Measurements from ENCODE around the gene KDM1B. TPM values are rescaled to one million over a fixed set of nuclear protein-coding genes. Genes with fewer than 3 reads are reported as not detected.

The KDM1B gene, protein sequence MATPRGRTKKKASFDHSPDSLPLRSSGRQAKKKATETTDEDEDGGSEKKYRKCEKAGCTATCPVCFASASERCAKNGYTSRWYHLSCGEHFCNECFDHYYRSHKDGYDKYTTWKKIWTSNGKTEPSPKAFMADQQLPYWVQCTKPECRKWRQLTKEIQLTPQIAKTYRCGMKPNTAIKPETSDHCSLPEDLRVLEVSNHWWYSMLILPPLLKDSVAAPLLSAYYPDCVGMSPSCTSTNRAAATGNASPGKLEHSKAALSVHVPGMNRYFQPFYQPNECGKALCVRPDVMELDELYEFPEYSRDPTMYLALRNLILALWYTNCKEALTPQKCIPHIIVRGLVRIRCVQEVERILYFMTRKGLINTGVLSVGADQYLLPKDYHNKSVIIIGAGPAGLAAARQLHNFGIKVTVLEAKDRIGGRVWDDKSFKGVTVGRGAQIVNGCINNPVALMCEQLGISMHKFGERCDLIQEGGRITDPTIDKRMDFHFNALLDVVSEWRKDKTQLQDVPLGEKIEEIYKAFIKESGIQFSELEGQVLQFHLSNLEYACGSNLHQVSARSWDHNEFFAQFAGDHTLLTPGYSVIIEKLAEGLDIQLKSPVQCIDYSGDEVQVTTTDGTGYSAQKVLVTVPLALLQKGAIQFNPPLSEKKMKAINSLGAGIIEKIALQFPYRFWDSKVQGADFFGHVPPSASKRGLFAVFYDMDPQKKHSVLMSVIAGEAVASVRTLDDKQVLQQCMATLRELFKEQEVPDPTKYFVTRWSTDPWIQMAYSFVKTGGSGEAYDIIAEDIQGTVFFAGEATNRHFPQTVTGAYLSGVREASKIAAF
- 32.1 and 38.8 TPM in 2 replicates for total RNA-seq

DNA sequence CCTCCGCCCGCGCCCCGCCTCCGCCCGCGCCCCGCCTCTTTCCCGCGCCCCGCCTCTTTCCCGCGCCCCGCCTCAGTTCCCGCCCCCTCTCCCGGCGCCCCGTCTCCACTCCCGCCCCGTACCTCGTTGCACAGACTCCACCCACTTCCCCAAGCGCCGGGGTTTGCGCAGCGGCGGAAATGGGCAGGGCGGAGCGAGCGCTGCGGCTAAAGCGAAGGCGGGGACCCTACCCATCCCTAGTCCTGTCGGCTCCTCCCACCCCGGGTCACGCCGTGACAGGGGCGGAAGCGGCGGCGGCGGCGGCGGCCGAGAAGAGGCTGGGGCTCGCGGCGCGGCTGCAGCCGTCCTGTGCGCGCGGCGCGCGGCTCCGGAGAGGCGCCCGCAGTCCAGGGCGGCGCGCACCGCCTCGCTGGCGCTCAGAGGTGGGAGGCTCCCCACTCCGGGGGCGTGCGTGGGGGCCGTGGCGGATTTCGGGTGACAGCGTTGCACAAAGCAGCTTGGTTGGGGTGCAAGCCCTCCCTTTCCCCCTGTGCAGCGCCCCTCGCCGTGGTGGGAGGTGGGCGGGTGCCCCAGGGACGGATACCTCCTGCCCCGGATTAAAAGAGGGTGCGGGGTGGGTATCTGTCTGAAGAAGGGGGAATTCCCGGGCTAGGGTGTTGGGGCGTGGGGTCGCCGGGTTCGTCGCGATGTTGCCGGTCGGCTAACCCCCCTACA lies at the start of gene KDM1B:
Gene KDM1B (plus strand): TSS at position 273 of the 714 bp plus-strand sequence. CDS start 4,474 bp downstream, outside the sequence.
- DNase-seq (ENCODE audit: low read depth) = peak; percentile 89

DNA sequence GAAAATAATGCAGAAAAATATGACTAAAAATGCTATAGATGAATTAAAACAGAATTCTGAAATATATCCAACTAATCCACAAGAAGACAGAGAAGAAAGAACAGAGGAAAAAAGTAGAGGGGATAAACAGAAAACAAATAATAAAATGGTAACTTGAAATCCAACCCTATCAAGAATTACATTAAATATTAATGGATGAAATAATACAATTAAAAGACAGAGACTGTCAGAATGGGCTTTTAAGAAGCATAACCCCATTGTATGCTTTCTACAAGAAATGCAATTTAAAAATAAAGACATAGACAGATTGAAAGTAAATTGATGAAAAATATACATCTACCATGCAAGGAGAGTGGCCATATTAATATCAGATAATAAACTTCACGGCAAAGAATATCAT lies 48.2 kb upstream of the KDM1B start:
- DNase-seq (ENCODE audit: low read depth) = no peak

DNA sequence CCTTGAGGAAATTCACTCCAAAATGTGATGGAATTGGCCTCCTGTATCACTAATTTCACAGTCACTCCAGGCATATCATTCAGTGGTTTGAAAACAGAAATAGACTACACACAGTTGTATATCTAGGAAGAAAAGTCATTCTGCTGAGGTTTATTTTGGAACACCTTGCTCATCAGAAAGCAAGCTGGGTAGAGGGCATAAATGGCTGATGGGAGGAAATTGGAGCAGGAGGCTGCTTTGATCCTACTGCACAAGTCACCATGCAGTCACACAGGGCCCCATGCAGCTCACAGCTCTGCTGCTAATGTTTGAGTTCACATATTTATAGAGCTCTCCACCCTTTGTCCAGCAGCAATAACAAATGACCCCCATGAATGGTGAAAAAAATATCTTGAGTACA lies 45.1 kb upstream of the KDM1B start:
- no peak for DNase-seq (ENCODE audit: low read depth)

DNA sequence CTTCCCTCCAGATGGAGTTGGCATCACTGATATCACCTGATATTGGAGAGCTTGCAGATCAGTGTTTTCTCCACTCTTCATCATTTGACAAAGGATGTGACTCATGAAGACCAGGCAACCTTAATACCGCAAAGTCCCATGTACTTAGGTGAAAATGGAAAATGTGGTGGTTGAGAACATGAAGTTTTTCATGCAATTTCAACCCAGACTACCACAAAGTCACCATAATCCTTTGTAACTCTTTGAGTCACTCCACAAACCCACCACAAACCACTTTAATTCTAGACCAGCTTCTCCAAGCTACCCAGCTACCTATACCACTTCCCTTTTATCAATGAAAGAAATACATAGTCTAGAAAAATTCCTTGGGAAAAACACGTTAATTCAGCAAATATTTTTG lies 39.9 kb upstream of the KDM1B start:
- DNase-seq (ENCODE audit: low read depth) = peak; percentile 13

DNA sequence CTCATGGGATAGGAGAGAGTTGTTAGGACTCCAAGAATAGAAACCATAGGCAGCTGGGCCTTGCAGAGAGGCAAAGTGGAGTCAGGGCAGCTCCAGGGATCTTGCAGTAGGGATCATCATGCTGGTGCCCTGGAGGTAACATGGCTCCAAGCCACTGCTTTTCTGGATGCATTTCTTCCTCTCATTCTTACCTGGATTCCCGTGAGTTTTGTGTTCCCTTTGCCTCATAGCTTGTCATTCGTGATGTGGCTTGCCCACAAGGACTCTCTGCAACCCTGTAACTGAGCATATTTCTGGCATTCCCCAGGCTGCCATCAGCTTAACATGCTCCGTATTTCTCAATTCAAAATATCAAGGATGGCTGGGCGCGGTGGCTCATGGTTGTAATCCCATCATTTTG lies 38.1 kb upstream of the KDM1B start:
- DNase-seq (ENCODE audit: low read depth) = no peak

DNA sequence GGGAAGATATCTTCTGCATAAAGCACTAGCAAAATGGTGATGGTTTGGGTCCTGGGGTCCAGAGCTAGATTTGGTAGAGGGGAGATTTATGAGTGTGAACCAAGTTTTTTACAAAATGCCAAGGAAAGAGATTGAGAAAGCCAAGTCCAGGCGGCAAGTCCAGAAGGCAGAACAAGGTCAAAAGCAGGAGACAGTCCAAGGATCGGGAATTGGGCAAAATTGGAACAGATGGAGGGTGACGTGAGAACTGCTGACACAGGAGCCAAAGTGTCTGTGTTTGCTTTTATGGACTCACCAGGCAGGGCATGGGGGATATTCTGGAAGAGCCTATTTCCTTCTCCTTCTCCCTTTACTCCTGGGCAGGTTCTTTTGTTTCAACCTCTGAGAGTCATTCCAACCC lies 36.9 kb upstream of the KDM1B start:
- DNase-seq (ENCODE audit: low read depth) = no peak

DNA sequence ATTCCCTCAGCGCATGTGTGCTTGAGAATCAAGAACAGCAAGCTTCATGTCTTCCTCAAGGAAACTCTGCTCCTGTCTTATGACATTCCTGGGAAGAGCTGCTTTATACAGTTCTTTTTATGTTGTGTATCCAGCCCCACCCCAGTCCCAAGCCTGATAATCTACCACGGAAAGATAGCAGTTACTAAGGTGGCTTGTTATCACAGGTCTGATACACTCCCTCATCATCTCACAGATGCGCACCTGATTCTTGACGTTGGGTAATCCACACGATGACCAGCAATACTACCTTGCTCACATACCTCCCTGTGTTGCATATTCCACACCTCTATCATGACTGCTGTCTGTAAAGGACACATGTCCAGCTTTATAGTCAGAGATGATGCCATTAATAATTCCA lies 36.0 kb upstream of the KDM1B start:
- DNase-seq (ENCODE audit: low read depth) = no peak

DNA sequence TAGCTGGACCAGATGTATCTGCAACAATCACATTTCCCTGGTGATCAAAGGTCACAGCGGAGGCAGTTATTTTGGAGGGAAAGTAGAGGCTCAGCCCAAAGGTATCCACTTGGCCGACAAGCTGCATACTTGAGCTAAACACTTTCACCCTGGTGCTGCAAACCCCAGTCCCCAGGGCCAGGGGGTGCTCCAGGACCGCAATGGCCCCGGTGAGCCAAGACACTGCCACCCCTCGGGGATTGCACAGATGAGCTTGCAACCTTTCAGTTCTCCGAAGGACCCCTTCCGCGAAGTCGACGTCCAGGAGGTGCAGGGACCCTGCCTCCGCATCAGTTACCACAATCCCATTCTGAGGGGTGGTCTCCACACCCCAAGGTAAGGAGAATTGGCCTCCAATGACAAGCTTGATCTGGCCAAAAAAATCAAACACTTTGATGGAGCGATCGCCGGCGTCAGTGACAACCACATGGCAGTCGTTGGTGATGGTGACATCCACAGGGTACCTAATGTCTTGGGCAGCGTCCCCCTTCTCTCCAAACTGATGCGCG lies 33.6 kb upstream of the KDM1B start:
- DNase-seq (ENCODE audit: low read depth) = no peak

DNA sequence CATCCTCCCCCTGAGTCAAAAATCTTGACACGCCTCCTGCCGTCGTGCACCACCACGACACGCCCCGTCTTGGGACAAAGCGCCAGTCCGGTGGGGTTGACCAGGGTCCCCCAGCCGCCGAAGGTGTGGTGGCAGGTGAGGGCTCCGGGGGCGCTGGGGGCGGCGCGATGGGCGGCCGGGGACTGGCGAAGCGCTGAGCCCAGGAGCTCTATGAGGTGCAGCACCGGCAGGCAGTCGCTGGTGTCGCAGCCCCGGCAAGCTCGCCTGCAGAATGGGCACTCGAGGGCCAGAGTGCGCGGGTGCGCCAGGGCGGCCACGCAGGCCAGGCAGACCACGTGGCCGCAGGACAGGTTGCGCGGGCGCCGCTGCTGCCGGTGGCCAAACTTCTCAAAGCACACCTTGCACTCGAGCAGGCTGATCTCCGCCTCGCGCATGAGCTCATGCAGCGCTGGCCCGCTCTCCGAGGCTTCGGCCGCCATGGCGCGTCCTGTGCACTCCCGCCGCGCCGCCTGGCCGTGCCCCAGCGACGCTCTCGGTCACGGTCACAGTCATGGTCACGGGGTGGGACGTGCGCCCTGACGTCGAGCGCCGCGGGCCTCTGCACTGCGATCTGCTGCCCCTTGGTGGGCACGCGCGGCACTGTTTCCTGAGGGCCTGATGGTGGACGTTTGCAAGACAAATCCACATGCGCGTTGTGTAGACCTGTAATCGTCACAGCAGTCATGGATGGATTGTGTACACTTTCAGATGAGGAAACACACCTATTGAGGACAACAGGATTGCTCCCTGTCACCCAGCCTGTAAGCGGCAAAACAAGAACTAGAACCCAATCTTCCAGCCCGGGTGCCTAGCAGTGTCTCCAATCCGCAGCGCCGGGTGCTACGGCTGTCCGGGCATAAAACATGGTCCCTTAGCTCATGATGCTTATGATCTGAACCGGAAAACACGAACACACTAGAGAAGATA lies 32.8 kb upstream of the KDM1B start, which contains the start of gene NHLRC1:
Gene NHLRC1 (minus strand): TSS at position 550 of the 966 bp plus-strand sequence. CDS start 71 bp downstream, at position 479.
- DNase-seq (ENCODE audit: low read depth) = peak; percentile 67

DNA sequence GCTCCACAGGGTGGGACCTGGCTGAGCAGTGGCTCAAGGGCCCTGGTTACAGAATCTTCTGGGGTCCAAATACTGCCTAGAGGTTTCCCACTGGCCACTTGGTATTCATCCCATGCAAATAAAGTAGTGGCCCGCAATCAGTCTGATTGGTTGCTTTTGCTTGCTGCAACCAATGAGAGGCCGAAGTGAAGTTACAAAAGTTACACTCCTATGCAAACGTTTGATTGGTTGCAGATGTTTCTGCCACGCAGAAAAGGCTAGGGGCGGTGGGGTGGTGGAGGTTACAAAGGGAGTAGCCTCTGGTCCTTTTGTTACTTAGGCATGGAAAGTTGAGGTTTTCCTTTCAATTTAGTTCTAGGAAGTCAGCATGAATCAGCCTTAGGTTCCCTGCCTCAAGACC lies 29.1 kb upstream of the KDM1B start:
- DNase-seq (ENCODE audit: low read depth) = no peak

DNA sequence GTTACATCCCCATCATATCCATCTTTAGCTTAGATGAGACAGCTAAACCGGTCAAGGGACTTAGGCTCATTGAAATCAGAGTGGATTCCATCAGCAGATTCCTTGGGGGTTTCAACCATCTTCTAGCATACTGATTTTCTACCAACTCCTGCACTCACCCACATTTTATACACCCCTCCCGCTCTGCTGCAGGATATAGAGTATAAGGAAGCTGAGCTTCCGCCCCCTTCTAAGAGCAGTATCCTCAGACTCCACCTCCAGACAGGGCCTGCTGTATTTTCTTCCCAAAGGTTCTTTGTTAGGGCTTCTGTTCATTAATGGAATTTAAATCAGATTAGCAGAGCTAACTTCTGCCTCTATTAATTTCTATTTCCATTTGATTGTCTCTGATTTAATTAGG lies 22.9 kb upstream of the KDM1B start:
- DNase-seq (ENCODE audit: low read depth) = no peak

DNA sequence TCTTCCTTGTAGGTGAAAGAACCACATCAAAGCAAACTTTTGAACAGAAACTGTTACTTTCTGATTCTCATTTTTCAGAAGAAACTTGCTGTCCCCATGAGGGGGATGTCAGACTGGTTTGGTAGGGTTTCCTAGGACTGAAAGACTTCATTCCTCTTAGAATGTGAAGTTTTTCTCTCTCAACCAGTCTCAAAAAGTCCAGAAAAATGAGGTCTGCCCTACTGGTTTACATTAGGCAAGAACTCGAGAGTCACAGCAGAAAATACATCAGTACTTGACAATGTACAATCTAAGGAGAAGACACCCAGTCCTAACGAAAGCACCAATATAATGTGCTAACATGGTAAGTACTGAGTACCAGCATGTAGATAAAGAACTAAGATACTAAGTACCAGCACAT lies 20.1 kb upstream of the KDM1B start:
- no peak for DNase-seq (ENCODE audit: low read depth)

DNA sequence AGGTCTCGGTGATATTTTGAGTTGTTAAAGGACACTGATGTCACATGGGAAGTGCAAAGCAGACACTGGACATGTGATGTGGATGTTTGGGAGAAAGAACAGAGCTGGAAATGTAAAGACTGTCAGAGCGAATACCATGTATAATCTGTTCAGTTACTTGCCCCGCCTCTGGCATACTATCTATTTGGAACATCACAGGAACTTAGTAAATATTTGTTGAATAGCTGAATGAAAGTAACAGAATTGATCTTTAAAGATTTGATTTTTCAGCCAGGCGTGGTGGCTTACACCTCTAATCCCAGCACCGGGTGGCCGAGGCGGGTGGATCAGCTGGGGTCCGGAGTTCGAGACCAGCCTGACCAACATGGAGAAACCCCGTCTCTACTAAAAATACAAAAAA lies 19.0 kb upstream of the KDM1B start:
- DNase-seq (ENCODE audit: low read depth) = no peak

DNA sequence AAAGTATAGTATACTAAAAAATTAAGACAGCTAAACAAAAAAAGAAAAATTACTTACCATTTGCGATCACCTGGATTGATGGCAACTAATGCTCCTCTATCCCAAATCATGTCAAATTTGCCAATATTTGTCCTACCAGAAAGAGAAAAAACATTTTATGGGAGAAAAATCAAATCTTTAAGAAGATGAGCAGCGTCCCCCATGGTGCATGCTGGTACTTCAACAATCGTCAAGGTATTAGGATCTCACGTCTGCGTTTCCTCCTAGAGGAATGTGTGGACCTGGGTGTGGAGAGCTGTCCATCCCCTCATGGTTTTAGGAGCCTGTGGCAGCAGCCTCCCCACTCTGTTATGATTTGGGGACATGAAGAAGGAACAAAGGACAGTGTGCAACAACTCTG lies 16.3 kb upstream of the KDM1B start:
- no peak for DNase-seq (ENCODE audit: low read depth)

DNA sequence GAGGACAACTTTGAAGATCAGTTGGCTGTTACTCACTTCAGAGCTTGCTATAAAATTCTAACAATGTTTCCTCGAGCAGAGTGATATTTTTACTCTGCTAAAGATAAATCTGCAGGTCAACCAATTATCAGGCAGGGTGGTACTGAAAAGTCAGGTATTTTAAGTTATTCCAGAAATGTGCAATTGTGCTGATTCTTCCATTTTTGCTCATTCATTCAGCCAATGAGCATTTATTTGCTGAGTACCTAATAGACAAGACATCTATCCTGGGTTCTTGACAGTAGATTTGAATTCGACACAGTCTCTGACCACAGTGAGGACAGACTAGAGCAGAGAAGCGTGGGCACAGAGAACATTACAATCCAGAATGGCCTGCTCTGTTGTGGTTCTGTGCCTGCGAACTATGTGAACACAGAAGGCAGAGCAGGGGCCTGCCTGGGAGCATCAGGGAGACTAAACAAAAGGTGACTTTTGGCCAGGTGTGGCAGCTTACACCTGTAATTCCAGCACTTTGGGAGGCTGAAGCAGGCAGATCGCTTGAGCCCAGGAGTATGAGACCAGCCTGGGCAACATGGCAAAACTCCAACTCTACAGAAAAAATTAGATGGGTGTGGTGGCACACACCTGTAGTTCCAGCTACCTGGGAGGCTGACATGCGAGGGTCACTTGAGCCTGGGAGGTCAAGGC lies 15.1 kb upstream of the KDM1B start:
- no peak for DNase-seq (ENCODE audit: low read depth)

DNA sequence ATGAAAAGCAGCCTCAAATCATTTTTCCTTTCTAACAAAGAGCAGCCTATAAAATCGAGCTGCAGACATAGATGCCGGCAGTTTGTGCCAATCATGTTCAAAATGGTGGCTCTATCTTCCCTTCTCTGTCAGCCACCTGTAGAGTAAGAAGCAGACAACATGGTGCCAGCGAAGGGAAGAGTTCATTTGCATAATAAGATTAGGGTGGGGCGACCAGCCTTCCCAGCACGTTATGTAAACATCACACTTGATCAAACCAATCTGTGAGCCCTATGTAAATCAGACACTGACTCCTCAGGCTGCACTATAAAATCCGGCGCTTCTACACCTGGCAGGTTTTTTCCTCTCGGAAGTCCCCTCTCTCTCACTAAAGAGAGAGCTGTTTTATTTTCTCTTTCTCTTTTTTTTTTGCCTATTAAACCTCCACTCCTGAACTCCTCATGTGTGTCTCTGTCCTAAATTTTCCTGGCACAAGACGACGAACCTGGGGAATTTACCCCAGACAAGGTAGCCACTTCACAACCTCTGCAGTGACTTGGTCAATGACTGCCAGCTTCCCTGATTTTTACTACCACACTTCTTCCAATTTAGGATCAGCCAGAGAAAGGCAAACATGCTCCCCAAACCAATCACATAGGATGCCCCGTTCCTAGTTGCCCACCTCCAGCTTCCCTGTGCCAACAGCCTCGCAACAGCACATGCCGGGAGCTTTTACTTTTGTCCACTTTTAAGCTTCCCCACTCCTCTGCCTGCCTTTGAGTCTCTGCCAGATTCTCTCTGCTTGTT lies 13.2 kb upstream of the KDM1B start:
- DNase-seq (ENCODE audit: low read depth) = no peak

DNA sequence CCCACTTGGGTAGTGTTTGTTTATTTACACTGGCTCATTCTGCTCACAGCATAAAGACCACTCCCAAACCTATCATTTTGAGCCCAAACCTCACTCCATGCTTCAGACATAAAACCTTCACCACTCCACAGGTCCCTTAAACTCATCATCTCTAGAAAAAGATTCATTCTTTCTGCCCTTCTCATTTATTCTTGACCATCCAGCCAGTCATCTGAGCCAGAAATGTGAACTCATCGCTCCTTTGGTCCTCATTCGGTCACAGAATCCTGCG lies 12.7 kb upstream of the KDM1B start:
- no peak for DNase-seq (ENCODE audit: low read depth)

DNA sequence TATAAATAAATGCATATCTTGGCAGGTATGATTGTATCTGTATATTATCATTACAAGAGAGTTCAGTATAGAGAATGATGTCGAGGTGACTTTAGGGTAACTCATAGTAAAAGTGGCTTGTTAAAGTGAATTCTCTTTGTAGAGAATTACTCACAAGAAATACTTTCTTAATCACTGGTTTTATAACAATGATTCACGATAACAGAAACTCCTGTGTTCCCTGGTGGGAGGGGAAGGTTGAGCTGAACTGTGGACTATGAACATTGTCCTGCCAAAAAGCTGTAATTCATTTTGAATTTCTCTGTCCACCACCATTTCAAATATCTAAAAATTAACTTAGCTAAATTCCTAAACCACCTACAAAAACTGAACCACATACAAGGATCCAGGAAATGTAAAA lies 8.1 kb upstream of the KDM1B start:
- DNase-seq (ENCODE audit: low read depth) = peak; percentile 89

DNA sequence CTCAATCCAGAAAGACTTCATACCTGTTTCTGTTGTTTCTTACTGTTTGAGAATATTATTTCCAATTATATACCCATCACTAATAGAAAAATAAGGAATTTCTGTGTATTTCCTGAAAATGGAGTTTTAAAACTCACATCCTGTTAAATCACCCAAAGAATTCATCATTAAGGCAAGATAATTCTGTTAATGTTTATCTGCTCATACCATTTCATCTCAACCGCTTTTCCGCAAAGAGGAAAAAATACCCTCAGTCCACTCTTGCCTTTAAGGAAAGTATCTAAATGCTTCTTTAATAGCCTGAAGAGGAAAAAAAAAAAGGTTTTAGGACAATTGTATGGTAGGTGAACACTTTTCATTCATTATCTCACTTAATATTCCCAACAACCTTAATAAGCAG lies 7.6 kb upstream of the KDM1B start:
- DNase-seq (ENCODE audit: low read depth) = peak; percentile 78

All from renal cortical epithelial cell (primary cell).